Measurements from ENCODE around the gene PRMT1. TPM values are rescaled to one million over a fixed set of nuclear protein-coding genes. Genes with fewer than 3 reads are reported as not detected.

The PRMT1 gene
- total RNA-seq, 1 donor from 2014 or later: 235 TPM

GRCh38 chr19:49684251-49684982 lies 7.3 kb downstream of the PRMT1 start:
- H3K9me3 ChIP-seq (ENCODE audit: insufficient read depth, low read depth, low read length): no peaks in the 10 kb centered on the region
- H3K4me2 ChIP-seq (ENCODE audit: low read length): no peak overlapping the region
- FAIRE-seq: no peak
- Mint-ChIP-seq H3K4me3 (ENCODE audit: unreplicated experiment) (no peak overlapping the region), H3K27ac (ENCODE audit: unreplicated experiment) (no peak overlapping the region), H3K36me3 (ENCODE audit: low read depth, unreplicated experiment) (peaks cover 17% of the 10 kb centered on the region), H3K27me3 (ENCODE audit: low read depth, unreplicated experiment) (no peaks in the 10 kb centered on the region), H3K4me1 (ENCODE audit: low read depth, unreplicated experiment) (peaks cover 9% of the 10 kb centered on the region), H3K9me3 (ENCODE audit: unreplicated experiment) (no peaks in the 10 kb centered on the region)
- H3K79me2 ChIP-seq (ENCODE audit: insufficient read depth, low read length): peaks cover 37% of the 10 kb centered on the region
- H3K27me3 ChIP-seq (ENCODE audit: insufficient read depth, low read length): no peaks in the 10 kb centered on the region
- no peak overlapping the region for H3K27ac ChIP-seq (ENCODE audit: low read depth, low read length)
- peaks cover 16% of the 10 kb centered on the region for H3K36me3 ChIP-seq (ENCODE audit: insufficient read depth, low read length)
- no peak overlapping the region for H3K4me3 ChIP-seq (ENCODE audit: insufficient read depth, low read depth, low read length)
- H4K20me1 ChIP-seq (ENCODE audit: insufficient read depth, low read length): peaks cover 74% of the 10 kb centered on the region
- no peak overlapping the region for H3K9ac ChIP-seq (ENCODE audit: low read length)
- no peak for DNase-seq (ENCODE audit: low read depth)
- peaks cover 16% of the 10 kb centered on the region for H3K4me1 ChIP-seq (ENCODE audit: insufficient read depth, low read length)
- no peak for TF ChIP-seq CTCF (IDR thresholded peaks at IDR 0.05; ENCODE audit: insufficient read depth, low read depth, low read length)
- no peak for TF ChIP-seq EZH2 (IDR thresholded peaks at IDR 0.05; ENCODE audit: insufficient read depth, low read length)
- H2AFZ ChIP-seq (ENCODE audit: low read depth, low read length): no peak overlapping the region

- Histone ChIP-seq H3K79me2 (ENCODE audit: insufficient read depth, low read length) (peaks cover 30% of the 10 kb centered on the region), H3K27me3 (ENCODE audit: insufficient read depth, low read length) (no peaks in the 10 kb centered on the region), H3K9me3 (ENCODE audit: insufficient read depth, low read depth, low read length) (no peaks in the 10 kb centered on the region), H3K4me1 (ENCODE audit: insufficient read depth, low read length) (peaks cover 15% of the 10 kb centered on the region), H3K27ac (ENCODE audit: low read depth, low read length) (no peak overlapping the region), H4K20me1 (ENCODE audit: insufficient read depth, low read length) (peaks cover 68% of the 10 kb centered on the region), H3K4me3 (ENCODE audit: insufficient read depth, low read depth, low read length) (no peak overlapping the region), H3K4me2 (ENCODE audit: low read length) (no peak overlapping the region), H2AFZ (ENCODE audit: low read depth, low read length) (no peak overlapping the region), H3K9ac (ENCODE audit: low read length) (no peak overlapping the region), H3K36me3 (ENCODE audit: insufficient read depth, low read length) (peaks cover 16% of the 10 kb centered on the region)
- H3K9me3 Mint-ChIP-seq (ENCODE audit: unreplicated experiment): no peaks in the 10 kb centered on the region
- no peak for FAIRE-seq
- peaks cover 8% of the 10 kb centered on the region for H3K4me1 Mint-ChIP-seq (ENCODE audit: low read depth, unreplicated experiment)
- peak overlapping the region; percentile 58 for H3K27ac Mint-ChIP-seq (ENCODE audit: unreplicated experiment)
- peaks cover 14% of the 10 kb centered on the region for H3K36me3 Mint-ChIP-seq (ENCODE audit: low read depth, unreplicated experiment)
- TF ChIP-seq EZH2 (IDR thresholded peaks at IDR 0.05; ENCODE audit: insufficient read depth, low read length) (no peak), CTCF (IDR thresholded peaks at IDR 0.05; ENCODE audit: insufficient read depth, low read depth, low read length) (no peak)
- DNase-seq (ENCODE audit: low read depth): no peak
- H3K27me3 Mint-ChIP-seq (ENCODE audit: low read depth, unreplicated experiment): no peaks in the 10 kb centered on the region
- H3K4me3 Mint-ChIP-seq (ENCODE audit: unreplicated experiment): no peak overlapping the region
Observed at GRCh38 chr19:49684983-49685553, 8.0 kb downstream of the PRMT1 start.

- no peak overlapping the region for H3K27ac ChIP-seq (ENCODE audit: low read depth, low read length)
- Mint-ChIP-seq H3K27ac (ENCODE audit: unreplicated experiment) (no peak overlapping the region), H3K9me3 (ENCODE audit: unreplicated experiment) (no peaks in the 10 kb centered on the region), H3K36me3 (ENCODE audit: low read depth, unreplicated experiment) (peaks cover 14% of the 10 kb centered on the region), H3K27me3 (ENCODE audit: low read depth, unreplicated experiment) (no peaks in the 10 kb centered on the region), H3K4me1 (ENCODE audit: low read depth, unreplicated experiment) (peaks cover 12% of the 10 kb centered on the region), H3K4me3 (ENCODE audit: unreplicated experiment) (peak overlapping the region; percentile 27)
- FAIRE-seq (no peak), DNase-seq (ENCODE audit: low read depth) (no peak)
- TF ChIP-seq EZH2 (IDR thresholded peaks at IDR 0.05; ENCODE audit: insufficient read depth, low read length) (no peak), CTCF (IDR thresholded peaks at IDR 0.05; ENCODE audit: insufficient read depth, low read depth, low read length) (no peak)
- H3K9ac ChIP-seq (ENCODE audit: low read length): no peak overlapping the region
- H4K20me1 ChIP-seq (ENCODE audit: insufficient read depth, low read length): peaks cover 60% of the 10 kb centered on the region
- H3K36me3 ChIP-seq (ENCODE audit: insufficient read depth, low read length): peaks cover 16% of the 10 kb centered on the region
- H3K79me2 ChIP-seq (ENCODE audit: insufficient read depth, low read length): peaks cover 22% of the 10 kb centered on the region
- H3K4me1 ChIP-seq (ENCODE audit: insufficient read depth, low read length): peaks cover 16% of the 10 kb centered on the region
- H3K9me3 ChIP-seq (ENCODE audit: insufficient read depth, low read depth, low read length): no peaks in the 10 kb centered on the region
- H3K4me3 ChIP-seq (ENCODE audit: insufficient read depth, low read depth, low read length): no peak overlapping the region
- H2AFZ ChIP-seq (ENCODE audit: low read depth, low read length): no peak overlapping the region
- H3K4me2 ChIP-seq (ENCODE audit: low read length): no peak overlapping the region
- H3K27me3 ChIP-seq (ENCODE audit: insufficient read depth, low read length): no peaks in the 10 kb centered on the region
Observed at GRCh38 chr19:49685845-49686332, 8.8 kb downstream of the PRMT1 start.

All from astrocyte (in vitro differentiated cells and primary cell).